Inferior parietal cortex (tissue), 1 donor: ENCODE results near the gene LIN52.

ENCODE experiments used
- DNase-seq: peaks from one replicate; pipeline ENCODE4 v3.0.0-alpha.2; 2016; ENCODE audit errors: extremely low spot score

Gene LIN52

GRCh38 chr14:74231784-74232183, 147.0 kb downstream of the LIN52 start:
- DNase-seq, result no peak

- no peak for DNase-seq
These were observed 150.3 kb downstream of the LIN52 start for GRCh38 chr14:74235017-74235416.

GRCh38 chr14:74237441-74237840, 152.7 kb downstream of the LIN52 start:
- DNase-seq, result no peak

GRCh38 chr14:74238974-74239847, 154.5 kb downstream of the LIN52 start, which contains the start of gene VSX2:
VSX2 (plus strand) TSS chr14:74239449; CDS start chr14:74239562, 113 bp downstream.
- no peak for DNase-seq

GRCh38 chr14:74239848-74240793, 155.4 kb downstream of the LIN52 start:
- DNase-seq, result no peak

- no peak for DNase-seq
These were observed 156.3 kb downstream of the LIN52 start for GRCh38 chr14:74240794-74241651.

GRCh38 chr14:74241652-74242017, 156.9 kb downstream of the LIN52 start:
- no peak for DNase-seq

GRCh38 chr14:74242021-74242779, 157.4 kb downstream of the LIN52 start:
- DNase-seq, result no peak

GRCh38 chr14:74242780-74243042, 158.0 kb downstream of the LIN52 start:
- DNase-seq, result no peak

GRCh38 chr14:74243051-74243450, 158.3 kb downstream of the LIN52 start:
- DNase-seq, result no peak

GRCh38 chr14:74244115-74244514, 159.4 kb downstream of the LIN52 start:
- no peak for DNase-seq

- no peak for DNase-seq
These were observed 160.5 kb downstream of the LIN52 start for GRCh38 chr14:74245292-74245691.

GRCh38 chr14:74246542-74246941, 161.8 kb downstream of the LIN52 start:
- DNase-seq, result no peak

GRCh38 chr14:74248017-74248416, 163.3 kb downstream of the LIN52 start:
- DNase-seq, result no peak

GRCh38 chr14:74249433-74250375, 164.9 kb downstream of the LIN52 start:
- no peak for DNase-seq
